SU-DHL-6 (cell line): ENCODE results near the gene RAPGEF3.

Source experiments
- CTCF ChIP-seq: fragments of 200-600 bp; sonication (generic); IDR thresholded peaks from one replicate; pipeline ENCODE4 v1.5.1; 2017; ENCODE audit warnings: antibody characterized with exemption, mild to moderate bottlenecking, low read length, moderate library complexity; ENCODE audit not compliant: insufficient read depth, poor library complexity, severe bottlenecking
- EZH2phosphoT487 ChIP-seq: fragments of 200-600 bp; sonication (generic), shearing (Covaris generic); conservative IDR thresholded peaks from 2 replicates; pipeline ENCODE4 v1.6.1; 2018; ENCODE audit warnings: mild to moderate bottlenecking, antibody characterized with exemption, low read length, moderate library complexity, mixed read lengths

- TF ChIP-seq CTCF (no peak), EZH2phosphoT487 (no peak)
These were observed 34.5 kb upstream of the RAPGEF3 start for GRCh38 chr12:47793015-47793681.
